NCI-H2227 (cell line): ENCODE results near the gene SERTAD1.
"Not testable (repeated sequence)": the region's sequence is repeated elsewhere in the genome, so short reads cannot be mapped to it uniquely, and the experiment has no call there.

Experiments used
- DNase-seq: peaks from one replicate; lab custom pipeline; 2025; ENCODE audit not compliant: unreplicated experiment; lab: John Stamatoyannopoulos, UW

SERTAD1 gene

DNA sequence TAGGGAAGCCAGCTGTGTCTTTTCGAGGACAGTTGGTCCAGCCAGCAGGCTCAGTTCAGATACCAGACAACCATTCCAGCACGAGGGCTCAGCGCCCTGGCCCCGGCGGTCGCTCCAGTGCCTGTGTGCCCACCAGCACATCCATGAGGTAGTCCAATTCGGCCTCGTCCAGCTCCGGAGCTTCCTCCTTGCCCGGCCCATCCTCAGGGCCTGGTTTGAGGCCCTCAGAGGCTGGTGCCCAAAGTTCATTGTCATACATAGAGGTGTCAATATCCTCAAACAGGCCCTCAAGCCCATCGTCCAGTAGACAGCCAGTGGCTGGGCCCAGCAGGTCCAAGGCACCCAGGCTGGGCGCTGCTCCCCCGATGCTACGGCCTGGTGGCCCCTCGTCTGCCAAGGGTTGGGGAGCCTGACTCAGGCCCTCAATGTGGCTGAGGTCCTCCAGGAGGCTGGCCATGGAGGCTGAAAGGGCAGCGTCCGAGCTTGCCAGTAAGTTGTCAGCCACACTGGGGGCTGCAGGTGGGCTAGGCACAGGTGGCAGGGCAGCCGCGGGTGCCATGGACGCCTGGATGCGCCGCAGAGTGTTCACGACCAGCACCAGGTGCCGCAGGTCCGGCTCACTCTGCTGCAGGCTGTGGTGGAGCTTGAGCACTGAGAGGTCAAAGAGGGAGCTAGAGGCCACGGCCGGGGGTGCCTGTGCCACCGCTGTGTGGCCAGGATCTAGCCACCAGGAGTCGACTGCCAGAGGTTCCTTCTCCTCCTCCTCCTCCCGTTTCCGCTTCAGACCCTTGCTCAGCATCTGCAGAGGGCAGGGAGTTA lies 2.8 kb downstream of the SERTAD1 start:
- no peak for DNase-seq

DNA sequence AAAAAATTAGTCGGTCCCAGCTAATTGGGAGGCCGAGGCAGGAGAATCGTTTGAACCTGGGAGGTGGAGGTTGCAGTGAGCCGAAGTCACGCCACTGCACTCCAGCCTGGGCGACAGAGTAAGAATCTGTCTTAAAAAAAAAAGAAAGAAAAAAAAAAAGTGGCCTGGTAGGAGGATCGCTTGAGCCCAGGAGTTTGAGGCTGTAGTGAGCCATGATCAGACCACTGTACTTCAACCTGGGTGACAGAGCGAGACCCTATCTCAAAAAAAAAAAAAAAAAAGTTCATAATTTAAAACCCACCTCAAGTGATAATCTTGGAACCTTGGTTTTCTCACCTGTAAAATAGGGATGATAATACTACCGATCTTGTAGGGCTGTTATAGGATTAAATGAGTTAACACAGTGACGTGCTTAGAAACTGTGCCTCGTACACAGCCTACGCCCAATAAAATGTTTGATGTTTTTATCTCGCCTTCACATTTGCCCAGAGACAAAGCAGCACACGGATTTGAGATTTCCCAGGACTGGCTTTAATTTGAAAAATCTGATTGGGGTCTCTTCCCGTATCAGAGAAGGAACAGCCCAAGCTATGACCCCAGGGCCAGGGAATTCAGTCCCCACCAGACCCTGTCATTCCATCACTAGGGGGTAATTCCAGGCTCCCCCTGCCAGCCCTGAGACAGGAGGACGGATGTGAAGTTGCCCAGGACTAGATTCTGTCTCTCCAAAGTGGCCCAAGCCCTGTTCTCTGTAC lies 3.6 kb downstream of the SERTAD1 start:
- DNase-seq: no peak

DNA sequence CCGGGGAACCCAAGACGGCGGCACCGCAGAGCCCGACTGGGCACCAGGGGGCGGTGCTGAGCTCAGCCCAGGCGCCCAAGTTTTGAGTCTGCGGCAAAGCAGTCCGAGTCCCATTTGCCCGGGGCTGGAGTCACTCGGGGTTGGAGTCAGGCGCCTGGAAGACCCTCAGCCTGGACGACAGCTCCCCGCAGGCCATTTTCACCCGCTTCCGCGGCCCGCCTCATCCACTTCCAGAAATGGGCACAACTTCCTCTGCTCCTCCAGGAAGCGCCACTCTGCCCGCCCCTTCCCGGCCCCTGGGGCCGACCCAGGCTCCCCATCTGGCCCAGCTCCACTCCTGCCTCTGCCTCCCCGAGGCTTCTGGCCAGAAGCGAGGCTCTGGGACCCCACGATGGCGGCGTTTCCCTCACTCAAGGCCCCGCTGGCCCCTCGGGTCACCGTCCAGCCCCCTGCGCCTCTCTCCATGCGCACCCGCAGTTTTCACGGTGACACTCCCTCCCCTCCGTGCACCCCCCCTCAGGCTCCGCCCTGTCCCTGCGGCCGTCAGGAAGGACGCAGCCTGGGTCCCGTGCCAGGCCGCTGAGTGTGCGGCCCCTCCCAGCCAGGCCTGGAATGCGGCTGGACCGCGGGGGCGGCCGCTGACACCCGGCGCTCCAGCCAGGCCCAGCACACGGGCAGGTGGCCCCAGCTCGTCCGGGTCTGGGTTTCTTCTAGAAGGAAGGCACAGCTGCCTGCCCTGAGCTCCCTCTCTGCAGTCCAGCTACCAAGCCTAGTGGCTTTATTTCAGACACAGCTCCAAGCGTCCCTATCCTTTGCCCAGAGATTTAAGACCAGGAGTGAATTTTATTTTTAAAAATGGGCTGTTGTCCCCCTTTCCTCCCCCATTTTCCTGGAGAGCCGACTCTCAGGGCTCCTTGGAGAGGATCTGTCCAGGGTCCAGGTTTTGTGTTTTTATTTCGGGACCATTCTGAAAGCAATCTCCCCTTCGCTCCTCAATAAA lies 4.7 kb downstream of the SERTAD1 start:
- peak; percentile 96 for DNase-seq

DNA sequence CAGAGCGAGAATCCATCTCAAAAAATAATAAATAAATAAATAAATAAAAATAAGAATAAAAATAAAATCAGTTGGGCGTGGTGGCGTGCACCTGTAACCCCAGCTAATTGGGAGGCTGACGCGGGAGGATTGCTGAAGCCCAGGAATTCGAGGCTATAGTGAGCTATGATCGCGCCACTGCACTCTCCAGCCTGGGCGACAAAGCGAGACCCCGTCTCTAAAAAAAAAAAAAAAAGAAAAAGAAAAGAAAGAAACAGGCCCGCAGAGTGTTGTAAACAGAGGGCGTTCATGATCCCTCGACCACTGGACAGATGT lies 5.4 kb downstream of the SERTAD1 start:
- no peak for DNase-seq

DNA sequence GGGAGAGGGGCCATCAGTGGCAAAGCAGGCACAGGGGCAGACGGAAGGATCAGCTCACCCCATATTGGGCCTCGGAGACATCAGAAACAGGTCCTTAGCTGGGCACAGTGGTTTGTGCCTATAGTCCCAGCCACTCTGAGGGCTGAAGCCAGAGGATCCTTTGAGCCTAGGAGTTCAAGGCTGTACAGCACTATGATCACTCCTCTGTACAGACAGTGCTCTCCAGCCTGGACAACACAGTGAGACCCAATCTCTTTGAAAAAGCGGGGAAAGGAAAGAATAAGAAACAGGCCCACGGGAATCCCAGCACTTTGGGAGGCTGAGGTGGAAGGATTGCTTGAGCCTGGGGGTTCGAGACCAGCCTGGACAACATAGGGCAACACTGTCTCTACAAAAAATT lies 6.0 kb downstream of the SERTAD1 start:
- no peak for DNase-seq

DNA sequence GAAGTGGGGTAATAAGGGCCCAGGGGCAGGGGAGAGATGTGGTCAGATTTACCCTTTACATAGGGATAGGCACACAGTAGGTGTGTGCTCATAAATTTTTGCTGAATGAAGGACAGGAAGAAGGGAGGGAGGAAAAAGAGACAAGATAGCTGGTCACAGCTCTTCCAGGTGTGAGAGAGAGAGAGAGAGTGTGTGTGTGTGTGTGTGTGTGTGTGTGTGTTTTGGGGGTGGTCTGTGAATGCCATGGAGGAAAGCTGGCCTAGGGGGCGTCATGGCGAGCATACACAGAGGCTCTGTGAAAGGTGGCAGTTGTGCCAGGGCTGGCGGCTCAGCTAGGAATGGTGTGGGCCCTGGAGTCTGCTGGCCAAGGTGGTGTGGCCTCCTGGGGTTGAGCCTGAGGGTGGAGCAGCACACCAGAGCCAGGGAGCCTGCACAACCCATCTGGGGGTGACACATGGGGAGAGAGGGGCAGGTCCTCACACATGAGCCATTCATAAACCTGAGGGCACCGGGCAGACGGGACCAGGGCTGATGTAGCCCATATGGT lies 6.7 kb downstream of the SERTAD1 start:
- no peak for DNase-seq

DNA sequence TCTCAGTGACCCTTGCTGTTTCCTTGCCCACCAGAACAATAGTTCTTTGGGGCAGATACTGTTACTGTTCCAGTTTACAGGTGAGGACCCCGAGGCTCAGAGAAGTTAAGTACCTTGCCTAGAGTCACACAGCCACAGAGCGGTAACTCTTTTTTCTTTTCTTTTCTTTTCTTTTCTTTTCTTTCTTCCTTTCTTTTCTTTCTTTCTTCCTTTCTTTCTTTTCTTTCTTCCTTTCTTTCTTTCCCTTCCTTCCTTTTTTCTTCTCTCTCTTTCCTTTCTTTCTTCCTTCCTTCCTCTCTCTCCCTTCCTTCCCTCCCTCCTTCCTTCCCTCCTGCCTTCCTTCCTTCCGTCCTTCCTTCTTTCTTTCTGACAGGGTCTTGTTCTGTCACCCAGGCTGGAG lies 7.8 kb downstream of the SERTAD1 start:
- no peak for DNase-seq

DNA sequence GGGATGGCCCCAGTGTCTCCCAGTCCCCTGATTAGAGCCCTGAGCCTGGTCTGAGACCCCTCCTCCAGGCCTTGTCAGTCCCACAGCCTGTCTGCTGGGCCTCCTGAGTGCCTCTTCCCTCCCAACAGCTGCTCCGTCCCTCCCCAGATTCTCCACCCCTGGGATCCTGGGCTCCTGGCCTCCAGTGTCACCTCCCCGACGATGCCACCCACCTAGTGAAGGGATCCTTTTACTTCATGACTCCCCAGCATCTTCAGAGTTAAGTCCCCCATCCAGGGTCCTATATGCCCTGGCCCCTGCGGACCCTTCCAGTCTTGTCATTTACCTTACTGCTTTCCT lies 8.2 kb downstream of the SERTAD1 start:
- DNase-seq: no peak

DNA sequence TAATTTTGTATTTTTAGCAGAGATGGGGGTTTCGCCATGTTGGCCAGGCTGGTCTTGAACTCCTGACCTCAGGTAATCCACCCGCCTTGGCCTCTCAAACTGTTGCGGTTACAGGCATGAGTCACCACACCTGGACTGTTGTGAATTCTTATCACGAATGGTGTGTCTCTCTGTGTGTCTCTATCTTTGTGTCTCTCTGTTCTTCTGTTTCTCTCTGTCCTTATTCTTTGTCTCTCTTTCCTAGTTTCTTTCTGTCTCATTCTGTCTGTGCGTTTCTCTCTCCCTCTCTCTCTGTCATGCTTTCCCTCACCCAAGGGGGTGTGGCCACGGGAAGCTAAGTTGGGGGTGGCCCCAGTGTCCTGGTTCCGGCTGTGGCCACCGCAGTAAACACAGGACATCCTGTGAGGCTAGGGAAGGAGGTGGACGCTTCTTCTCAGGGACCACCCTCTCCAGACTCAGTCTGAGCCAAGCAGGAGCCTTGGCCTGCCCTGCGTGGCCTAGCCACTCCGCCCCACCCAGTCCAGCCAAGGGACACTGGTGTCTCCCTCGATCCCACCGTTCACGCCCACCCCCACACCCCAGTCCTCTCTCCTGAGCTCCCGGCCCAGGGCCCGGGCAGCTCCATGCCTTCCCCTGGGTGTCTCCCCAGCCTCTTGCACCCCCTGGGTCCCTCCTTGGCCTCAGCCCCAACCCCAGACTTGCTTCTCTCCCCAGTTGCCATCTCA lies 8.7 kb downstream of the SERTAD1 start:
- DNase-seq: peak; percentile 54

DNA sequence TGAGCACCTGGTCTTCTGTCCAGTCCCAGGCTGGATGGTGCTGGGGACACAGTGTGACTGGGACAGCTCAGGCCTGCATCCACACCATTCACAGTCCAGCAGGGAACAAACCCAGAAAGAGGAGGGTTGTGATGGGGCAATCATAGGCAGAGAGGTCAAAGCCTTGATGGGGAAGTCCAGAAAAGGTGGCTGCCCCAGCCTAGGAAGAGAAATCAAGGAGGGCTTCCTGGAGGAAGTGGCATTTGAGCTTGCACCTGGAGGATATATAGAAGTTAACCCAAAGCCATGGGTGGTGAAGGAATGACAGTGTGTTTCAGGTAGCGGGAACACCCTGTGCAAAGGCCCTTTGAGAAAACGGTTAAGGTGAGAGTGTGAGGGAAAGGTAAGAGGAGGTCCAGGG lies 10.0 kb downstream of the SERTAD1 start:
- DNase-seq: no peak

DNA sequence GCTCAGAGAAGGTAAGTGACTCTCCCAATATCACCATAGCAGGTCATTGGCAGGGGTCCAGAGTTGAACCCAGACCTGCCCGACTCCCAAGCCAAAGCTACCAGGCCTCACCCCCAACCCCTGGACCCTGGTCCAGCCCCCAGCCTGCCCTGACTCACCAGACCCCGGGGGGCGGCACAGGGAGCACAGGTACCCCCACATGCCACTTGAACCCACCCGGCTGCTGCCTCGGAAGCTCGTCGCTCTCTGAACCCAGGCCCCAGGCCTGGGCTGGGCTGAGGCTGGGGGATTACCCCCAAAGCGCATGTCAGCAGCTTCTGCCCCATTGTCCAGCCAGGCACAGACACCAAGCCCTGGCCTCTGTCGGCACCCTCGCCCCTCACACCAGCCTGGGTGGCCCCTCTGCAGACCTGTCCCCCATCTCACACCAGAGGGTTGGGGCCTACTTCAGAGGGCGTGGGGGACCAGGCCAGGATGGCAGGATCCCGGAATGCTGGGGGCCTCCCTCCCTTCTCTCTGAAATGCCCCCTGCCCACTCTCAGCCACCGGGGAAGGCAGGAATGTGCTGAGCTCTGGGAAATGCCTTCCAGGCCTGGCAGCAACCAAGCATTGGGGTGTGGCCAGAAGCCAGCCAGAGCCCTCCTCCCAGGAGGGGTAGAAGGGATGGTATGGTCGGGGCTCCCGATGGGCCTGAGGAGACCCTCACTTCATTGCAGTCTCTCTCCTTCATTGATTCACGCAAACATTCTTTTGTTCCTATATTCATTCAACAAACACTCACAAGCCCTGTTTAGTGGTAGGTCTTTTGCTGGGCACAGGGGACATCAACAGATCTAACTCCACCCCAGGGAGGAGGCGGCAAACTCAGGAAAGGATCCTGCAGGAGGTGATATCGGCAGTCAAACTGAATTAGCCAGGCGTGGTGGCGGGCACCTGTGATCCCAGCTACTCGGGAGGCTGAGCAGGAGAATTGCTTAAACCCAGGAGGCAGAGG lies 11.0 kb downstream of the SERTAD1 start:
- no peak for DNase-seq

DNA sequence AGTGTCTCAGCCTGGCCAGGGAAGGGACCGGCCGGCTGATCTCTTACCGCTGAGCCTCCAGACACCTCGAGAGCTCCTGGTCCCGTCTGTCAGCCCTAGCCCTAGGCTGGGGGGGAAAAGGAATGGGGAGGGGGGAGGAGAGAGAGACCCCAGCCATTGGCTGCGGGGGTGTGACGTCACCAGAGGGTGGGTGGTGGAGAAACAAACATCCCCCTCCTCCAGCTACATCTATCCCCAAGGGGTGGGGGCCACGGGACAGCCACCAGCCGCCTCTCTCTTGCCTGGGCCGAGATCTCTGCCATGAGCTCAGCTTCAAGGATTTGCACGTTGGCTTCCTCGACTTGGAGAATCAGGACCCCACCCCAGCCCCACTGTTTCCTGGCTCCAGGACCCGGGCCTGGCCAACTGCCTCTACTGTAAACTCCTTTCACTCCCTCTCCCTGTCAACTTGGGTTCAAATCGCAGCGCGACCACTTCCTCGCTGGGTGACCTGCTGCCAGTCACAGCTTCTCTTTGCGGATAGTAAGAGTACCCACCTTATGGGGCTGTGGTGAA lies 12.4 kb downstream of the SERTAD1 start, which contains the start of gene PRX:
Gene PRX (minus strand): TSS at position 88 of the 555 bp plus-strand sequence. CDS start 5,446 bp downstream, outside the sequence.
- peak; percentile 79 for DNase-seq

DNA sequence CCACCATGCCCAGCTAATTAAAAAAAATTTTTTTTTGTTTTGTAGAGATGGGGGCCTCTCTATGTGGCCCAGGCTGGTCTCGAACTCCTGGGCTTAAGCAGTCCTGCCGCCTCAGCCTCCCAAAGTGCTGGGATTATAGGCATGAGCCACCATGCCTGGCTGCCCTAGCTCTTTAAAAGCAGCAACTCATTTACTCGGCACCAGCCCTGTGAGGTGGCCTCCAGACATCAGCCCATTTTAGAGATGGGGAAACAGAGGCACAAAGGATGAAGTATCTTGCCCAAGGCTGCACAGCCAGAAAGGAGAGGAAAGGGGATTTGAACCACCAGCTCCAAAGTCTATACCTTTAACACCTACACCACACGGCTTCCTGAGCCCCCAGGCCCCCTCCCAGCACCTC lies 12.9 kb downstream of the SERTAD1 start:
- no peak for DNase-seq

DNA sequence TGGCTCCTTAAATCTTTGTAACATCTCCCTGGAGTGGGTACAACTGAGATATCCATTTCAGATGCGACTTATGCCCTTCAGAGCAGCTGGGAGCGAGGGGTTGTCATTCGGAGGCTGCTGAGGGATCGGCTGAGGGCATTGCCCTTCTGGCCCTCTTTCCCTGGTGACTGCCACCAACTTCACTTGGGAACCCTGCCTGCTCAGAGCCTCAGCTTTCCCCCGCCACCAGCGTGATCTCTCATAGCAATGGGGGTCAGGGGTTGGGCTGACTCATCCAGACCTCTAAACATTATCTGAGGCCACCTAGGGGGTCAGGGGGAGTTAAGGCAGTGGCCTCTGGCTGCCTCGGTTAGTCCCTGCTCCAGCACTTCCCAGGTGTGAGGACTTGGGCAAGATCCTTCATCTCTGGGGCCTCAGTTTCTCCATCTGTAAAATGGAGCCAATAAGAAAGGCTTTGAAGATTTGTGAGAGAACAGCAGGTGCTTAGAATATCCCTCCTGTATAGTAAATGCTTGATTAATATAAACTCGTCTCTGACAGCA lies 13.8 kb downstream of the SERTAD1 start:
- no peak for DNase-seq

DNA sequence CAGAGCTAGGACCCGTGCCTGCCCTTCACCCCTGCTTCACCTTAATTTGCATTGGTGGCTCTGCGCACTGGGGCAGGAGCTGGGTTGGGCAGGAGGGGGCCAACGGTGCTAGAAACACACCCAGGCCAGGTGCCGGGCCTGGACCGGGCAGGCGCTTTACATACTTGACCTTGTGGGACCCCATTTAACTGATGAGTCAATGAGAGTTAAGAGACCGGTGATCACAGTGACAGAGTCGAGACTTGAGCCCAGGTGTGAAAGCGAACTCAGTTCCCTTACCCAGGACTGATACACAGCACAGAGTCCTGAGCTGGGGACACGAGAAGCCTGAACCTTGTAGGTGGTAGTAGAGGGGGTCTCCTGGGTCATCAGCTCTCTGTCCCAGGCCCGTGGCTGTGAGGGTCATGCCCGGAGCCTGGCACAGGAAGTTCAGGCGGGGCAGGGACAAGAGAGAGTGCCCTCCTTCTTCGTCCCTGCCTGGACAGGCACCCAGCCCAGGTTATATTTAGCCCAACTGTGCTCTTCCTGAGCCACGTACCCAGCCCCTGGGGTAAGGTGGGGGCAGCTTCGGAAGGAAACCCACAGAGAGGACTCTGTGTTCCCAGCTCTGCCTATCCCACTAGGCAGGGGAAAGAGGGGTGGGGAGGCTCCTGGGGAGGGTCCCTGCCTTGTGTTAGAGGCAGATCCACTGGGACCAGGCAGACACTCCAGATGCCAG lies 14.5 kb downstream of the SERTAD1 start:
- no peak for DNase-seq

DNA sequence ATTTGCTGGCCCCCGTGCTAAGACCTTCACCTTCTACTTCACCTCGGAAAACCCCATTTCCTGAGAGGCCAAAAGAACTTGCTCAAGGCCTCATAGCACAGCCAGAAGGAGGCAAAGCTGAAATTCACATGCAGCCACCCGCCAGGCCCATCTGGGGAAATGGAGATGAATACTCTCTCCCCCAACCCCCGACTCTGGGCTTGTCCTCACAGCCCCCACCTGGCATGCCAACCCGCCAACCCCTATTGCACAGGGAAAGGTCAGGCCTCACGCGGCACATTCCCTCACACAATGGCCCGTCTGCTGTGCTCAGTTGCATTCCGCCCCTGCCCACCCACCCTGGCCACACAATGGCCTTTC lies 15.8 kb downstream of the SERTAD1 start:
- no peak for DNase-seq

DNA sequence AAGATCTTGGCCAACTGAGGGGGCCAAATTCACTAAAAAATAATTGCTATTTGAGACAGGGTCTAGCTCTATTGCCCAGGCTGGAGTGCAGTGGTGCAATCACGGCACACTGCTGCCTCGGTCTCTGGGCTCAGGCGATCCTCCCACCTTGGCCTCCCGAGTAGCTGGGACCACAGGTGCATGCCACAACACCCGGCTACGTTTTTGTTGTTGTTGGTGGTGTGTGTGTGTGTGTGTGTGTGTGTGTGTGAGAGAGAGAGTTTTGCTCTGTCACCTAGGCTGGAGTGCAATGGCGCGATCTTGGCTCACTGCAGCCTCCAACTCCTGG lies 17.2 kb downstream of the SERTAD1 start:
- not testable (repeated sequence) for DNase-seq
